NCI-H2107 treated with DMSO at 0.1 percent for 48 hours (cell line): ENCODE data around the gene NEU4.
"Not testable (repeated sequence)": the region's sequence is repeated elsewhere in the genome, so short reads cannot be mapped to it uniquely, and the experiment has no call there.

Experiments used
- DNase-seq: peaks from one replicate; lab custom pipeline; 2025; ENCODE audit not compliant: unreplicated experiment; lab: John Stamatoyannopoulos, UW

NEU4 gene

GRCh38 chr2:241775223-241776177 lies 33.5 kb upstream of the NEU4 start:
- no peak for DNase-seq

- no peak for DNase-seq
Measured at GRCh38 chr2:241776336-241777169, 32.4 kb upstream of the NEU4 start, which contains the start of gene GAL3ST2. GAL3ST2 (plus strand) TSS chr2:241776822; CDS start chr2:241776956, 134 bp downstream.

GRCh38 chr2:241777170-241777685 lies 31.8 kb upstream of the NEU4 start:
- no peak for DNase-seq

GRCh38 chr2:241777686-241778627 lies 31.0 kb upstream of the NEU4 start:
- no peak for DNase-seq

GRCh38 chr2:241780939-241781569 lies 27.9 kb upstream of the NEU4 start:
- no peak for DNase-seq

GRCh38 chr2:241782053-241782452 lies 26.9 kb upstream of the NEU4 start:
- not testable (repeated sequence) for DNase-seq

GRCh38 chr2:241788135-241788534 lies 20.9 kb upstream of the NEU4 start:
- DNase-seq, result no peak

- DNase-seq, result no peak
Measured at GRCh38 chr2:241788572-241788971, 20.4 kb upstream of the NEU4 start.

- DNase-seq, result not testable (repeated sequence)
Measured at GRCh38 chr2:241791385-241791784, 17.6 kb upstream of the NEU4 start.

GRCh38 chr2:241793385-241793784 lies 15.6 kb upstream of the NEU4 start:
- DNase-seq, result no peak

- DNase-seq, result no peak
Measured at GRCh38 chr2:241794250-241794823, 14.7 kb upstream of the NEU4 start.

GRCh38 chr2:241795021-241795999 lies 13.7 kb upstream of the NEU4 start:
- DNase-seq, result no peak

GRCh38 chr2:241796209-241796608 lies 12.8 kb upstream of the NEU4 start:
- no peak for DNase-seq

GRCh38 chr2:241796610-241797138 lies 12.3 kb upstream of the NEU4 start:
- DNase-seq, result no peak

GRCh38 chr2:241797441-241798080 lies 11.4 kb upstream of the NEU4 start:
- no peak for DNase-seq

- no peak for DNase-seq
Measured at GRCh38 chr2:241798081-241798630, 10.8 kb upstream of the NEU4 start.
